HepG2 (cell line): ENCODE measurements around the gene MLLT10. TPM values are rescaled to one million over a fixed set of nuclear protein-coding genes. Genes with fewer than 3 reads are reported as not detected.

Source experiments
- ATAC-seq: fragments of 200-7000 bp; cut with Tn5 transposase; 3 replicates; pipeline ENCODE4 v1.9.1; 2020; ENCODE audit warnings: mild to moderate bottlenecking, moderate library complexity
- BruUV-seq: library from RNA; stranded (reverse); fragments of 400-500 nt; replicated peaks from 2 replicates; lab custom pipeline; 2021; lab: Mats Ljungman, UMichigan
- CTCF ChIA-PET: fragments of 300-600 bp; formaldehyde crosslinking; extraction: SDS; loops from one replicate; lab custom pipeline; 2021; ENCODE audit warnings: low total read pairs, inconsistent platforms, low intra/inter-chr PET ratio; lab: Yijun Ruan, JAX
- POLR2A ChIA-PET: fragments of 350-600 bp; sonication (Branson Sonifier 250); formaldehyde crosslinking; loops from one replicate; lab custom pipeline; 2020; ENCODE audit warnings: antibody characterized with exemption, inconsistent platforms; lab: Yijun Ruan, JAX
- DNase-seq: peaks from one replicate; pipeline ENCODE4 v3.0.0-alpha.2; 2015; ENCODE audit warnings: low spot score
- FAIRE-seq: peaks from 3 replicates; lab custom pipeline; 2011; peaks lifted over from hg19 to GRCh38; lab: Jason Lieb, UNC
- H2AFZ ChIP-seq: one replicate; pipeline ENCODE4 v1.6.1; 2011; ENCODE audit warnings: low read length, inconsistent platforms
- H3K27ac ChIP-seq: fragments of 300-600 bp; 3 replicates; pipeline ENCODE4 v1.8.0; 2011; ENCODE audit warnings: mixed run types, mild to moderate bottlenecking, mixed read lengths, low read length, inconsistent platforms; ENCODE audit not compliant: insufficient read depth; ENCODE audit errors: extremely low read length
- H3K27me3 ChIP-seq, 2 experiments: fragments of 200-600 bp in 1 of 2; 2 replicates in 1 of 2; 3 replicates in 1 of 2; pipeline versions ENCODE4 v1.6.0 to v1.8.0; 2011; ENCODE audit warnings: low read length in 2 of 2, mild to moderate bottlenecking in 2 of 2, moderate library complexity in 2 of 2, inconsistent platforms in 1 of 2; ENCODE audit not compliant: insufficient read depth in 2 of 2, control insufficient read depth in 1 of 2
- H3K36me3 ChIP-seq, 2 experiments: fragments of 200-600 bp in 1 of 2; replicated peaks in 1 of 2; 2 replicates in 1 of 2; 3 replicates in 1 of 2; pipeline versions ENCODE4 v1.5.1 to v1.8.0; 2011; ENCODE audit warnings: low read length in 2 of 2, inconsistent platforms in 1 of 2; ENCODE audit not compliant: insufficient read depth in 2 of 2, control insufficient read depth in 1 of 2
- H3K4me1 ChIP-seq: 2 replicates; pipeline ENCODE4 v1.5.1; 2012; ENCODE audit warnings: low read length, inconsistent platforms; ENCODE audit not compliant: insufficient read depth
- H3K4me2 ChIP-seq: 2 replicates; pipeline ENCODE4 v1.6.0; 2011; ENCODE audit warnings: low read depth, low read length, inconsistent platforms
- H3K4me3 ChIP-seq, 3 experiments: fragments of 200-600 bp in 1 of 3; sonication (generic), shearing (Covaris generic) in 1 of 3; replicated peaks in 1 of 3; 2 replicates each; pipeline ENCODE4 v1.5.1; 2011 to 2016; ENCODE audit warnings: low read length in 3 of 3, inconsistent platforms in 2 of 3, low read depth in 2 of 3, mild to moderate bottlenecking in 2 of 3, control low read depth in 1 of 3, mixed read lengths in 1 of 3; ENCODE audit not compliant: insufficient read depth in 1 of 3
- H3K79me2 ChIP-seq: one replicate; pipeline ENCODE4 v1.6.1; 2011; ENCODE audit warnings: low read length, inconsistent platforms; ENCODE audit not compliant: insufficient read depth
- H3K9ac ChIP-seq: 2 replicates; pipeline ENCODE4 v1.6.0; 2011; ENCODE audit warnings: mild to moderate bottlenecking, low read depth, low read length, inconsistent platforms; ENCODE audit not compliant: insufficient read depth
- H3K9me3 ChIP-seq: 2 replicates; pipeline ENCODE4 v1.5.1; 2012; ENCODE audit warnings: mild to moderate bottlenecking, low read length
- H4K20me1 ChIP-seq: 2 replicates; pipeline ENCODE4 v1.6.0; 2011; ENCODE audit warnings: inconsistent platforms, mild to moderate bottlenecking, low read length, moderate library complexity; ENCODE audit not compliant: insufficient read depth
- CBX5 ChIP-seq: sonication (generic); formaldehyde crosslinking; IDR thresholded peaks from 2 replicates; pipeline ENCODE4 v1.4.0; 2020; ENCODE audit warnings: missing genetic modification reagents, borderline replicate concordance
- GABPA ChIP-seq, 2 experiments: IDR thresholded peaks; 2 replicates each; pipeline ENCODE4 v1.6.1; 2011 to 2016; ENCODE audit warnings: low read depth in 2 of 2, low read length in 1 of 2, missing biosample characterization in 1 of 2, missing genetic modification characterization in 1 of 2
- HNRNPK ChIP-seq: fragments of 200-400 bp; formaldehyde crosslinking; IDR thresholded peaks from 2 replicates; pipeline ENCODE4 v1.6.1; 2018; ENCODE audit warnings: low read length, low read depth, moderate library complexity, mild to moderate bottlenecking; ENCODE audit not compliant: poor library complexity, severe bottlenecking
- IRX3 ChIP-seq: sonication (generic); formaldehyde crosslinking; IDR thresholded peaks from 2 replicates; pipeline ENCODE4 v1.8.1; 2023; ENCODE audit warnings: mild to moderate bottlenecking, low read depth, missing genetic modification reagents, borderline replicate concordance
- NCOA5 ChIP-seq: sonication (generic); formaldehyde crosslinking; IDR thresholded peaks from 2 replicates; pipeline ENCODE4 v1.4.0; 2020; ENCODE audit warnings: missing genetic modification reagents
- NPAS2 ChIP-seq: sonication (generic); formaldehyde crosslinking; IDR thresholded peaks from 2 replicates; pipeline ENCODE4 v1.8.0; 2022; ENCODE audit warnings: mild to moderate bottlenecking, missing genetic modification reagents, borderline replicate concordance
- PBX3 ChIP-seq: sonication (generic); formaldehyde crosslinking; IDR thresholded peaks from 2 replicates; pipeline ENCODE4 v1.8.1; 2023; ENCODE audit warnings: missing genetic modification reagents, inconsistent platforms, borderline replicate concordance
- POLR2AphosphoS2 ChIP-seq: IDR thresholded peaks from 2 replicates; pipeline ENCODE4 v1.6.1; 2011; ENCODE audit warnings: low read depth, low read length, improper control_type of control experiment
- SMAD9 ChIP-seq: sonication (generic); formaldehyde crosslinking; IDR thresholded peaks from 2 replicates; pipeline ENCODE4 v1.5.1; 2020; ENCODE audit warnings: mild to moderate bottlenecking, missing genetic modification reagents
- SPEN ChIP-seq: sonication (generic); formaldehyde crosslinking; IDR thresholded peaks from 2 replicates; pipeline ENCODE4 v1.5.1; 2020; ENCODE audit warnings: low read depth, mild to moderate bottlenecking, missing genetic modification reagents
- TAF15 ChIP-seq: fragments of 200-400 bp; formaldehyde crosslinking; IDR thresholded peaks from one replicate; pipeline ENCODE4 v1.6.1; 2018; ENCODE audit warnings: mild to moderate bottlenecking, low read depth, low read length; ENCODE audit not compliant: poor library complexity, severe bottlenecking
- ZBTB33 ChIP-seq: sonication (generic); formaldehyde crosslinking; IDR thresholded peaks from 2 replicates; pipeline ENCODE4 v1.4.0; 2020; ENCODE audit warnings: missing genetic modification reagents
- ZFP41 ChIP-seq: sonication (generic); formaldehyde crosslinking; IDR thresholded peaks from 2 replicates; pipeline ENCODE4 v1.4.0; 2020; ENCODE audit warnings: mild to moderate bottlenecking, missing genetic modification reagents, borderline replicate concordance
- ZNF3 ChIP-seq: IDR thresholded peaks from 2 replicates; pipeline ENCODE4 v1.7.0; 2017; ENCODE audit warnings: inconsistent platforms
- WGBS: methylation state at CpG from one replicate; pipeline ENCODE4 v1.1.6; 2017; ENCODE audit warnings: low lambda C conversion rate; 5-methylcytosine and 5-hydroxymethylcytosine counted together
- in situ Hi-C: cut with HindIII; loops from 2 replicates; pipeline ENCODE4 v1.10.0; 2017; ENCODE audit warnings: low pct_unique_long_range_greater_than_20kb; ENCODE audit not compliant: extremely low pct_ligation_motif_present
- intact Hi-C: fragments of 100-400 bp; cut with micrococcal nuclease; formaldehyde crosslinking; loops from one replicate; pipeline ENCODE4 v1.10.0; 2022; ENCODE audit not compliant: unreplicated experiment
- polyA plus RNA-seq, 8 experiments: library from polyadenylated mRNA; depleted of rRNA in 3 of 8; stranded (reverse) in 7 of 8; unstranded in 1 of 8; fragments of >200 nt; fragmentation: Illumina TruSeq in 4 of 8; extraction: Trizol in 4 of 8; gene quantifications; 2 replicates each; pipeline versions ENCODE4 v1.2.1 to v1.2.3, GENCODE V29; 2011 to 2016; ENCODE audit warnings: low read depth in 4 of 8, missing spikeins in 1 of 8, mixed read lengths in 1 of 8; ENCODE audit not compliant: insufficient read depth in 1 of 8
- total RNA-seq, 5 experiments: library from RNA; depleted of rRNA; stranded (reverse); fragments of >200 nt; fragmentation: Illumina TruSeq; extraction: Trizol; gene quantifications; 2 replicates each; pipeline ENCODE4 v1.2.3, GENCODE V29; 2016; ENCODE audit warnings: low read depth in 1 of 5

The MLLT10 gene
- total and polyA plus RNA-seq, 2 of the 13 experiments (the other 11 are each of a cell fraction or from before 2014, with no cell fraction given), result 51.3 to 84.1 TPM

- no peak for ATAC-seq
- no peak for FAIRE-seq
- no peak overlapping the region for H3K4me2 ChIP-seq
- peaks cover 2% of the 10 kb centered on the region for H3K79me2 ChIP-seq
- no peak for DNase-seq
- peaks cover 63% of the 10 kb centered on the region for H3K4me1 ChIP-seq
- intact Hi-C loops (no loop called here), in situ Hi-C loops (loop anchor here (25.0 kb wide), 1 partner anchor 793 kb away; the partner anchor contains the start of genes BMI1 and COMMD3)
- H2AFZ ChIP-seq, result no peak overlapping the region
- CTCF ChIA-PET, result no interaction called here
- no peaks in the 10 kb centered on the region for H3K36me3 ChIP-seq
- H3K27me3 ChIP-seq, result no peaks in the 10 kb centered on the region; a peak in 1 of 5 replicates
- H3K27ac ChIP-seq, result peak overlapping the region; percentile 0
- BruUV-seq, result no TSS peak
- no peak overlapping the region for H3K4me3 ChIP-seq
- no peak overlapping the region for H3K9ac ChIP-seq
- H4K20me1 ChIP-seq, result no peaks in the 10 kb centered on the region
- H3K9me3 ChIP-seq, result no peaks in the 10 kb centered on the region
- WGBS, result 93% methylated on average over 11 of the region's 11 CpGs
- TF ChIP-seq SMAD9 (CRISPR knock-in tag) (no peak), POLR2AphosphoS2 (no peak), NCOA5 (CRISPR knock-in tag) (no peak), SPEN (CRISPR knock-in tag) (no peak)
- POLR2A ChIA-PET, result interaction anchor here (0.8 to 1.2 kb wide), 3 partner anchors 18 to 24 kb away, joined by 3 to 16 read pairs (median 3); no protein-coding TSS in a partner anchor
Observed at GRCh38 chr10:21519397-21519933, 14.6 kb upstream of the MLLT10 start.

GRCh38 chr10:21519941-21520436 lies 14.0 kb upstream of the MLLT10 start:
- in situ Hi-C loops (loop anchor here (25.0 kb wide), 1 partner anchor 792 kb away; the partner anchor contains the start of genes BMI1 and COMMD3), intact Hi-C loops (no loop called here)
- Histone ChIP-seq H3K36me3 (no peaks in the 10 kb centered on the region), H3K4me1 (peaks cover 58% of the 10 kb centered on the region), H3K4me3 (no peak overlapping the region), H4K20me1 (no peaks in the 10 kb centered on the region), H2AFZ (no peak overlapping the region), H3K9me3 (no peaks in the 10 kb centered on the region), H3K27me3 (no peaks in the 10 kb centered on the region; a peak in 1 of 5 replicates), H3K4me2 (no peak overlapping the region), H3K79me2 (peaks cover 2% of the 10 kb centered on the region), H3K9ac (no peak overlapping the region), H3K27ac (no peak overlapping the region)
- CTCF ChIA-PET, result no interaction called here
- no TSS peak for BruUV-seq
- DNase-seq (no peak), FAIRE-seq (no peak), ATAC-seq (no peak)
- POLR2A ChIA-PET, result interaction anchor here (1.0 kb wide), 1 partner anchor 24 kb away, joined by 3 read pairs; no protein-coding TSS in a partner anchor
- WGBS, result 90% methylated on average over 12 of the region's 12 CpGs
- TF ChIP-seq ZBTB33 (CRISPR knock-in tag) (peak; percentile 36; the same call in 1 of the 2 replicates), PBX3 (CRISPR knock-in tag) (no peak), ZFP41 (no peak), HNRNPK (peak; percentile 75), CBX5 (CRISPR knock-in tag) (no peak), GABPA (IDR thresholded peaks at IDR 0.05; ENCODE audit: low read depth, low read length) (no peak), GABPA (CRISPR knock-in tag; IDR thresholded peaks at IDR 0.05; ENCODE audit: low read depth) (no peak), NPAS2 (CRISPR knock-in tag) (no peak), IRX3 (no peak), ZNF3 (CRISPR knock-in tag) (no peak), TAF15 (no peak)
